ENCODE measurements around the gene EML4. TPM values are rescaled to one million over a fixed set of nuclear protein-coding genes. Genes with fewer than 3 reads are reported as not detected.
"Not testable (repeated sequence)": the region's sequence is repeated elsewhere in the genome, so short reads cannot be mapped to it uniquely, and the experiment has no call there.

Gene EML4
- total RNA-seq, 2 donors from 2014 or later, result 4.4 to 9.3 TPM

DNA sequence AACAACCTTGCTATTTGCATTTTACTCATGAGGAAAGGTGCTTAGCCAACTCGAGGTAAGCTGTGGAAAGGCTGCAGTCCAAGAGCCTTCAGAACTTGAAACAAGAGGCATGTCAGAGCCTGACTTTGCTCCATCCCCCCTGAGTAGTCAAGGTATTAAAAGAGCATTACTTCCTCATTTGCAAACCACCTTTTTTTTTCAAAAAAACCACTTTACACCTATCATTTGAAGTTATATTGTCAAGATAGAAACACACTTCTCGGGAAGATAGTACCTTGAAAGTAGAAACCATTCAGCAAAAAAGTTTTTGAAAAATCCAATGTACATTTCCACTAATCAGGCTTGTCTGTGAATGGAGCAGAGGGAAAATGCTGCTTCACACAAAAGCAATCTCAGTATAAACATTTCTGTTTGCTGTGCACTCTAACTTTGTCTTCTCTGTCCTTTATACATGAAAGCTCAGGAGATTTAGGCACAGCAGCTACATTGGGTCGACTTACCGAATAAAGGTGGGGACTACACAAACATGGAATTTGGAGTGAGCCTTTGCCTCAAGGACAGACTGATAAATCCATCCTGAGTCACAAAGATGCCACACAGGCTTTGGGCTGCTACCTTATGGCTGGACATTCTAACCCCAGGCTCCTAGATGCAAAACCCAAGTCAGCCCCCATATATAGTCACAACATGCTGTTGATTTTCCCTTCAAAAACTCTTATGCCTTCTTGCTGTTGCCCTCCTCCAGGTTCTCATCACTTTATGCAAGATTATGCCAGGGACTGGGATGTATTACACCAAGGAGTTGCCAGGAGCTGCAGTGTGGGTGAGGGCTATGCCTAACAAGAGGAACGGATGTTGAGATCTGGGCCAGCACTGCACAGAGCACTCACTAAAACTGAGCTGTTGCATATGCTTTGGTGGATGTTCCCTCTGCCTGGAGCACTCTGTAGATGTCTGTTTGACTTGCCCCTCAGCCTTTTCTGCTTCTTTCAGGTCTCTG is 41.4 kb upstream of the EML4 start:
- Histone ChIP-seq H3K9me3 (no peaks in the 10 kb centered on the region), H3K27me3 (no peaks in the 10 kb centered on the region), H3K4me1 (peaks cover 0 to 17% of the 10 kb centered on the region in 2 donors), H3K36me3 (no peaks in the 10 kb centered on the region), H3K4me3 (no peak overlapping the region), H3K27ac (no peak overlapping the region)
- no peak for DNase-seq (ENCODE audit: low spot score)
- TF ChIP-seq CTCF (IDR thresholded peaks at IDR 0.05), result no peak

GRCh38 chr2:42128721-42129486 is 40.2 kb upstream of the EML4 start:
- H3K36me3 ChIP-seq, result no peaks in the 10 kb centered on the region
- H3K27ac ChIP-seq, result no peak overlapping the region
- H3K27me3 ChIP-seq, result no peaks in the 10 kb centered on the region
- no peak for DNase-seq (ENCODE audit: low spot score)
- no peak for TF ChIP-seq CTCF (IDR thresholded peaks at IDR 0.05)
- peaks cover 0 to 28% of the 10 kb centered on the region in 2 donors for H3K4me1 ChIP-seq
- H3K9me3 ChIP-seq, result no peaks in the 10 kb centered on the region
- no peak overlapping the region for H3K4me3 ChIP-seq

GRCh38 chr2:42129487-42129852 is 39.7 kb upstream of the EML4 start:
- Histone ChIP-seq H3K36me3 (no peaks in the 10 kb centered on the region), H3K27ac (no peak overlapping the region)

GRCh38 chr2:42129947-42130346 is 39.2 kb upstream of the EML4 start:
- no peak for TF ChIP-seq CTCF (IDR thresholded peaks at IDR 0.05)
- Histone ChIP-seq H3K4me1 (peaks cover 0 to 28% of the 10 kb centered on the region in 2 donors), H3K9me3 (no peaks in the 10 kb centered on the region), H3K36me3 (no peaks in the 10 kb centered on the region), H3K27ac (no peak overlapping the region), H3K27me3 (no peaks in the 10 kb centered on the region), H3K4me3 (no peak overlapping the region)
- DNase-seq (ENCODE audit: low spot score), result no peak

More at GRCh38 chr2:42129487-42129852, 39.7 kb upstream of the EML4 start:
- Histone ChIP-seq H3K4me3 (no peak overlapping the region), H3K4me1 (peaks cover 0 to 28% of the 10 kb centered on the region in 2 donors), H3K9me3 (no peaks in the 10 kb centered on the region), H3K27me3 (no peaks in the 10 kb centered on the region)
- no peak for DNase-seq (ENCODE audit: low spot score)
- TF ChIP-seq CTCF (IDR thresholded peaks at IDR 0.05), result no peak

GRCh38 chr2:42130858-42131257 is 38.3 kb upstream of the EML4 start:
- H3K27ac ChIP-seq; H3K27me3 ChIP-seq; DNase-seq (ENCODE audit: low spot score); H3K9me3 ChIP-seq; H3K4me3 ChIP-seq; H3K36me3 ChIP-seq: not testable (repeated sequence)
- H3K4me1 ChIP-seq, result peaks cover 0 to 27% of the 10 kb centered on the region in 2 donors
